ENCODE data around the gene KANK4. TPM values are rescaled to one million over a fixed set of nuclear protein-coding genes. Genes with fewer than 3 reads are reported as not detected.

Gene KANK4
- total RNA-seq = not detected

DNA sequence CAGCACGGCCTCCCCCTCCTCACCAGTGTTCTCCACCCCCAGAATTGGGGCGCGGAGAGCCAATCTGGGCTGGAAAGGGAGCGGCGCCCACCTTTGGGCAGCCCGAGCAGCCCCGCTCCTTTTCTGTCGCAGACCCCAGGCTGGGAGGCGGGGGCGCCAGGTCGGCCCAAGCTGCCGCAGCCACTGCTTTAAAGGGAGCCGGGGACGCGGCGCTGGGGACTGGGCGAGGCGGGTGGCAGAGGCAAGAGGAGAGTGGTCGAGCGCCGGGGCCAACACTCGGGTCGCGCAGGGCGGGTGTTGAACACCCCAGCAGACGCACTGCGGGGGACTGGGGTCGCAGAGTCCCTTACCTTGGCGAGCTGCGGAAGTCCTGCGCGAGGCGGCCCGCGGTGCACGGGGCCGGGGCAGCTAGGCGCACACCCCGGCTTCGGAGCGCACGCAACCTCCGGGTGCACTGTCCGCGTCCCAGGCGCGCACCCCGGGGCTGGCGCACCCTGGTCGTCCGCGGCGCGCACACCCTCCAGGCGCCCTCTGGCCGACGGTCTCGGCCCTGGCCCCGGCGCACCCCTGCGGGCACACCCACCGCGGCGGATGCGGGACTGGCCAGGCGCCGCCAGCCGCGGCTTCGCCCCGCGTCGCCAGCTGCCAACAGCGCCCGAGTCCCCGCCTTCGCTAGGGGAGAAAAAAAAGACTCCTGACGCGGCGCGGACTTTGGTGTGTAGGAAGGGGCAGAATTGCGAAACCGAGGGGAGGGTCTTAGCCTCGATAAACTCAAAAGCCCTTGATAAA lies at the start of gene KANK4:
TSS of gene KANK4 (minus strand) at position 679 of the 789 bp plus-strand sequence. CDS start 37,870 bp downstream, outside the sequence.
- intact Hi-C loops (cut with micrococcal nuclease) = no loop called here
- no peaks in the 10 kb centered on the region for H3K36me3 Mint-ChIP-seq (ENCODE audit: low read depth)
- ChIA-PET POLR2A (no interaction called here), CTCF (no interaction called here)
- H3K27ac Mint-ChIP-seq = no peak within 1 kb of the TSS
- no peak within 1 kb of the TSS for H3K4me3 Mint-ChIP-seq
- H3K27me3 Mint-ChIP-seq = peaks cover 23% of the 10 kb centered on the region
- ATAC-seq = peak; percentile 13
- no peaks in the 10 kb centered on the region for H3K9me3 Mint-ChIP-seq
- no peak for TF ChIP-seq CTCF (IDR thresholded peaks at IDR 0.05)
- peaks cover 4% of the 10 kb centered on the region for H3K4me1 Mint-ChIP-seq (ENCODE audit: low read depth)
- DNase-seq = no peak

- H3K4me3 Mint-ChIP-seq = no peak overlapping the region
- H3K9me3 Mint-ChIP-seq = no peaks in the 10 kb centered on the region
- H3K36me3 Mint-ChIP-seq (ENCODE audit: low read depth) = no peaks in the 10 kb centered on the region
- no peak for TF ChIP-seq CTCF (IDR thresholded peaks at IDR 0.05)
- intact Hi-C loops (cut with micrococcal nuclease) = no loop called here
- DNase-seq (no peak), ATAC-seq (no peak)
- no peak overlapping the region for H3K27ac Mint-ChIP-seq
- H3K27me3 Mint-ChIP-seq = no peaks in the 10 kb centered on the region
- ChIA-PET POLR2A (no interaction called here), CTCF (no interaction called here)
- H3K4me1 Mint-ChIP-seq (ENCODE audit: low read depth) = no peaks in the 10 kb centered on the region
Observed at GRCh38 chr1:62368989-62369388, 49.8 kb upstream of the KANK4 start.

DNA sequence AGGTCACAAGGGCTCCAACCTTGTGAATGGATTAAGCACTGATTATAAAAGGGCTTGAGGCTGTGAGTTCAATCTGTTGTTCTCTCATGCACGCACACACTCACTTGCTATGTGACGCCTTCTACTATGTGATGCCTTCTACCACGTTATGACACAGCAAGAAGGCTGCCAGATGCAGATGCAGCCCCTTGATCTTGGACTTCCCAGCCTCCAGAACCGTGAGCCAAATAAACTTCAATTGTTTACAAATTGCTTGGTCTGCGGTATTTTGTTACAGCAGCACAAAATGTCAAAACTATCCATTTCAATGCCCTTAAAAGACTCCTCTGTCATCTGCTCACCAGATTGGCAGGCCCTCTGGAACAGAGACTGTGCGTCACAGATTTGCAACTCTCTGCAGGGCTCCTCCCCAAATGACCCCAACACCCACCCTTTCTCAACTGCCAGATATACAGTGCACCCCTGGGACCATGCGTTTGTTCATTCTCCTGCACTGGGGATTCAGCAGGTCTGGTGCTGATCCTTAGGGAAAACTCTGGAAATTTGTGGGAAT lies 47.8 kb upstream of the KANK4 start:
- Mint-ChIP-seq H3K27me3 (no peaks in the 10 kb centered on the region), H3K9me3 (no peaks in the 10 kb centered on the region), H3K36me3 (ENCODE audit: low read depth) (no peaks in the 10 kb centered on the region), H3K4me3 (no peak overlapping the region), H3K4me1 (ENCODE audit: low read depth) (no peaks in the 10 kb centered on the region), H3K27ac (no peak overlapping the region)
- ChIA-PET POLR2A (no interaction called here), CTCF (no interaction called here)
- intact Hi-C loops (cut with micrococcal nuclease) = no loop called here
- no peak for TF ChIP-seq CTCF (IDR thresholded peaks at IDR 0.05)
- DNase-seq (no peak), ATAC-seq (no peak)

GRCh38 chr1:62364721-62365120 lies 45.5 kb upstream of the KANK4 start:
- H3K27me3 Mint-ChIP-seq = no peaks in the 10 kb centered on the region
- ChIA-PET POLR2A (no interaction called here), CTCF (no interaction called here)
- no peaks in the 10 kb centered on the region for H3K36me3 Mint-ChIP-seq (ENCODE audit: low read depth)
- intact Hi-C loops (cut with micrococcal nuclease) = no loop called here
- ATAC-seq (no peak), DNase-seq (no peak)
- no peak overlapping the region for H3K4me3 Mint-ChIP-seq
- H3K27ac Mint-ChIP-seq = no peak overlapping the region
- no peaks in the 10 kb centered on the region for H3K9me3 Mint-ChIP-seq
- no peaks in the 10 kb centered on the region for H3K4me1 Mint-ChIP-seq (ENCODE audit: low read depth)
- no peak for TF ChIP-seq CTCF (IDR thresholded peaks at IDR 0.05)

GRCh38 chr1:62362926-62363325 lies 43.7 kb upstream of the KANK4 start:
- POLR2A ChIA-PET = no interaction called here
- no peak for ATAC-seq
- H3K9me3 Mint-ChIP-seq = no peaks in the 10 kb centered on the region

More at GRCh38 chr1:62362926-62363325, 43.7 kb upstream of the KANK4 start:
- no peak for TF ChIP-seq CTCF (IDR thresholded peaks at IDR 0.05)
- no peak for DNase-seq
- H3K27ac Mint-ChIP-seq = no peak overlapping the region
- CTCF ChIA-PET = no interaction called here
- no peak overlapping the region for H3K4me3 Mint-ChIP-seq
- intact Hi-C loops (cut with micrococcal nuclease) = no loop called here
- no peaks in the 10 kb centered on the region for H3K4me1 Mint-ChIP-seq (ENCODE audit: low read depth)
- H3K27me3 Mint-ChIP-seq = no peaks in the 10 kb centered on the region
- H3K36me3 Mint-ChIP-seq (ENCODE audit: low read depth) = no peaks in the 10 kb centered on the region
